IPS-NIHi7 (cell line): ENCODE data around the gene ECE2.
"Not testable (repeated sequence)": the region's sequence is repeated elsewhere in the genome, so short reads cannot be mapped to it uniquely, and the experiment has no call there.

Experiments used
- DNase-seq: peaks from one replicate; pipeline ENCODE4 v3.0.0; 2012; ENCODE audit warnings: mixed read lengths; ENCODE audit errors: extremely low spot score

The ECE2 gene

DNA sequence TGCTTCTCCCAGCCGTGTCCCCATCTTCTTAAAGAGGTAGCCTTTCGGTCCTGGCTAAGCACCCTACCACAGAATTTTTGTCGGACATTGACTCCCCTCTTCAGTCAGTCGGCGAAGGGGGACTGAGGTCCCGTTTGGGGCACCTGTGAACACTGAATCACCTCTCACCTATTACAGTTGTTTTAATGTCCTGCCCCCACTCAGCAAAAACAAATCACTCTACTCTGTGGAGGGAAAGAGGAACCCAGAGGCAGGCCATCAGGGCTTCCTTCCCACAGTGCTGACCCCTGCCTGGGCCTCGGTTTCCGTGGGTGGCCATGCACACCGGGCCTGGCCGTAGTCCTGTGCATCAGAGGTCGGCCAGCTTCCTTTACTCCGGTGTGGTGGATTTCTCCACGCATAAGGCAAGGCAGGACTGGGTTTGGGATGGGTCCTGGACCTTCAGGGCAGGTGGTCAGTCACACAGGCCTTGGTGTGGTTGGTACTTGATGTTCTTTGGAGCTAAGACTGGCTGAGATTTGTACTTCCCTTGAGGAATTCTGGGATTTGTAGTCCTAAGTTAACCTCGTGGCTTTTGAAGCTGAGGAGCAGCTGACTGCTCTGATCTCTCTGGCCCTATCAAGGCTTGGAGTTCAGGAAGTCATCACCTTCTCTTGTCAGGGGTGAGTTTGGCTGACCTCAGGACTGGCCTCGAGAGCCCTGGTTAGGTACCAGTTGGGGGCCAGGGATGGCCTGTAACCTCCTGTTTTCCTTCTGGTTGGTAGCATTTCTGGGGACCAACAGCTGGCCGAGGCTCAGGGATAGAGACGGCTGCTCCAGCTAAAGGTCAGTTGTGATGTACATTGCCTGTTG, 61.0 kb downstream of the ECE2 start:
- DNase-seq: no peak

DNA sequence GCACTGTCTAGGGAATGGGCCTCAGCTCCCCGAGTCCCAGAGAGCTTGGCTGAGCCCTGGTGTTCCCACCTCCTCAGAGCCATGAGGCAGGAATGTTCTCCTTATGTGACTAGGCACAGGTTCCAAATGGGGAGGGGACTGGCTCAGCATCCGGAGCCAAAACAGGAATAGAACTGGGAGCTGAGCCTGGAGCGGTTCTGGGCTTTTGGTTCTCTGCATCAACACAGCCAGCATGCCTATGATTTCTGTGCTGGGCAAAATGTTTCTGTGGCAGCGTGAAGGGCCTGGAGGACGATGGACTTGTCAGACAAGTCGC, 61.5 kb downstream of the ECE2 start, which contains the start of gene FAM131A:
Gene FAM131A (plus strand): TSS at position 202 of the 316 bp plus-strand sequence. CDS start 31 bp downstream, at position 233.
- no peak for DNase-seq

DNA sequence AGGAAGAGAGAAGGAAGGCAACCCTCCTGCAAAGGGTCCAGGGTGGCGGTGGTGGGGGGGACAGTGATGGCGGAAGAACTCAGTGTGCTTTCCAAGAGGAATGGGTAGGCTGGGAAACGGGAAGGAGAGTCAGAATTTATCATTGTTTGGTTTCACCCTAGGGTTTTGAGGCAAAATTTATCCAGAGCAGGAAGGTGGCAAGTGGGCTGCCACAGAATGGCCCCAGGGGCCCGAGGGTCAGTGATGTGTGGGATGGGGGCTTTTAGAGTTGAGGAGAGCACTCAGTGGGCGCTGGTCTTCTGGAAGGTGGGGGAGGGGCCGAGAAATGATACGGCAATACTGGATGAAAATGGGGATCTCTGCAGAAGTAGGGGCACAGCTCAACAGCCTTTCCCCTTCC, 62.2 kb downstream of the ECE2 start:
- no peak for DNase-seq

DNA sequence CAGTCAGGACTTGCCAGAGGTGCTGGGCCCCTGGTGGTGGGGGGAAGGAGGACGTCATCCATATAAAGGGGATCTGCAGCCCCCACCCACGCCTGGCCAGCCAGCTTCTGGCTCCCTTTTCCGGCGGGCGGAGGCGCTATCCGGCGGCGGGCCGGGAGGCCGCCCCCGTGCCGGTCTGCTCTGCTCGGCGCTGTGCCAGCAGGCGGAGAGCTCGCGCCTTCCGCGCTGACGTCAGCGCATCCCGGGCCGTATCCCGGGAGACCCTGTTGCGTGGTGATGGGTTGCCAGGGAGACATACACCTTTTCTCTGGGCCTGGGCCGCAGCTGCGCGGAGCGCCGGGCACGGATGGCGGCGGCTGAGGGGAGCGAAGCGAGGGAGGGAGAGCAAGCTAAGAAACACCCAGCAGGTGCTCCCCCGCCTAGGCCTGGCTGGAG, 62.7 kb downstream of the ECE2 start:
- peak; percentile 90 for DNase-seq

DNA sequence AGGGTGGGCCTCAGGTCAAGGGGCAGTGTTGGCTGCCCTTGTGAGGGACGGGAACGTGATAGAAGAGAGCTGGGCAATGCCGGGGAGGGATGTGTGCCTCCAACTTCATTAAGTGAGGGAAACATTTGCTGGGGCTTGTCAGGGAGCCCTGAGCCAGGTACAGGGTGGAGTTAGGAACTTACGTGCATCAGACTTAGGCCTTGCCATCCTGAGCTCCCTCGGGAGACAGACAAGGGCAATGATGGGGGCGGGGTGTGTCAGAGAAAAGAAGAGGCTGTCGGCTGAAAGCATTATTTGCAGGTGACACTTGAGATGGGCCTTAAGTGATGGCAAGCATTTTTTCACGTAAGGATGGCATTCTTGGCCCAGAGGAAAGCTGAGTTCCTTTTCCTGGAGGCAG, 63.2 kb downstream of the ECE2 start:
- no peak for DNase-seq

DNA sequence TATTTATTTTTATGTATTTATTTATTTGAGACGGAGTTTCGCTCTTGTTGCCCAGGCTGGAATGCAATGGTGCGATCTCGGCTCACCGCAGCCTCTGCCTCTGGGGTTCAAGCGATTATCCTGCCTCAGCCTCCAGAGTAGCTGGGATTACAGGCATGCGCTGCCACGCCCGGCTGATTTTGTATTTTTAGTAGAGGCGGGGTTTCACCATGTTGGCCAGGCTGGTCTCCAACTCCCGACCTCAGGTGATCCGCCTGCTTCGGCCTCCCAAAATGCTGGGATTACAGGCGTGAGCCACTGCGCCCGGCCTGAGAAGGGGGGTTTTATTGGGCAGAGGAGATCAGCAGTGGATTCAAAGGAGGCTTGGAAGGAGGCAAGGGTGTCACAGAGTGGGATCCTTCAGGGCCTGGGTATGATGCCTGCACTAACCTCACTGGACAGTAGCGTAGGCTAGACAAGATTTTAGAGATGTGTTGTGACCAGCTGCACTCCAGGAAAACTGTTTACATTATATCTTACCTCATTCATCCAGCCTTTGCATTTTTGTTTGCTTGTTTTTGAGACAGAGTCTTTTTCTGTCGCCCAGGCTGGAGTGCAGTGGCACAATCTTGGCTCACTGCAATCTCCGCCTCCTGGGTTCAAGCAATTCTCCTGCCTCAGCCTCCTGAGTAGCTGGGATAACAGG, 63.8 kb downstream of the ECE2 start:
- DNase-seq: not testable (repeated sequence)

DNA sequence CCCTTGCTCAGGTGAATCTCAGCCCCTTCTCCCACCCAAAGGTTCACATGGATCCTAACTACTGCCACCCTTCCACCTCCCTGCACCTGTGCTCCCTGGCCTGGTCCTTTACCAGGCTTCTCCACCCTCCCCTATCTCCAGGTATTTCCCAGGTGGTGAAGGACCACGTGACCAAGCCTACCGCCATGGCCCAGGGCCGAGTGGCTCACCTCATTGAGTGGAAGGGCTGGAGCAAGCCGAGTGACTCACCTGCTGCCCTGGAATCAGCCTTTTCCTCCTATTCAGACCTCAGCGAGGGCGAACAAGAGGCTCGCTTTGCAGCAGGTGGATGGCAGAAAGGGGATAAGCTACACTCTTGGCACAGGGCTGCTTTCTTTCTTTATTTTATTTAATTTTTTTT, 66.1 kb downstream of the ECE2 start:
- no peak for DNase-seq
